Measurements from ENCODE around the gene NGEF.
"Not testable (repeated sequence)": the region's sequence is repeated elsewhere in the genome, so short reads cannot be mapped to it uniquely, and the experiment has no call there.

NGEF gene

GRCh38 chr2:233022561-233022960 lies 9.5 kb upstream of the NGEF start:
- no peak for DNase-seq

- DNase-seq: no peak
Measured at GRCh38 chr2:233021771-233022170, 8.7 kb upstream of the NGEF start.

GRCh38 chr2:233020454-233020853 lies 7.4 kb upstream of the NGEF start:
- no peak for DNase-seq

- DNase-seq: not testable (repeated sequence)
Measured at GRCh38 chr2:233019610-233020009, 6.6 kb upstream of the NGEF start.

GRCh38 chr2:233017947-233018346 lies 4.9 kb upstream of the NGEF start:
- DNase-seq: no peak

GRCh38 chr2:233015019-233015645 lies 2.1 kb upstream of the NGEF start:
- DNase-seq: no peak

GRCh38 chr2:233013650-233014049 lies 594 bp upstream of the NGEF start:
- no peak for DNase-seq

- DNase-seq: peak; percentile 7
Measured at GRCh38 chr2:233012301-233012971, 620 bp downstream of the NGEF start.

- DNase-seq: peak; percentile 24
Measured at GRCh38 chr2:233011702-233012131, 1.3 kb downstream of the NGEF start.

GRCh38 chr2:233011268-233011650 lies 1.8 kb downstream of the NGEF start:
- DNase-seq: peak; percentile 14

- no peak for DNase-seq
Measured at GRCh38 chr2:233010569-233011267, 2.3 kb downstream of the NGEF start.

- no peak for DNase-seq
Measured at GRCh38 chr2:233009661-233010060, 3.4 kb downstream of the NGEF start.

GRCh38 chr2:233007739-233008138 lies 5.3 kb downstream of the NGEF start:
- no peak for DNase-seq

GRCh38 chr2:233007270-233007669 lies 5.8 kb downstream of the NGEF start:
- DNase-seq: no peak

- no peak for DNase-seq
Measured at GRCh38 chr2:233006648-233007047, 6.4 kb downstream of the NGEF start.

GRCh38 chr2:233005096-233005495 lies 8.0 kb downstream of the NGEF start:
- DNase-seq: no peak

- no peak for DNase-seq
Measured at GRCh38 chr2:233003658-233004555, 9.1 kb downstream of the NGEF start.

- no peak for DNase-seq
Measured at GRCh38 chr2:233002829-233003657, 10.0 kb downstream of the NGEF start.

- DNase-seq: no peak
Measured at GRCh38 chr2:233000886-233001750, 11.9 kb downstream of the NGEF start.

GRCh38 chr2:232999354-232999753 lies 13.7 kb downstream of the NGEF start:
- DNase-seq: no peak

- no peak for DNase-seq
Measured at GRCh38 chr2:232998666-232998985, 14.4 kb downstream of the NGEF start.

All from activated CD4-positive, CD25-positive, alpha-beta regulatory T cell treated with anti-CD3 and anti-CD28 coated beads, Interleukin-2, amount 50 U/mL, for 72 hours (primary cell).